Peyer's patch (tissue), 4 donors: Measurements from ENCODE around the gene AKAP3.

ENCODE experiments used
- POLR2A ChIP-seq, 2 donors: fragments of 450-650 bp; IDR thresholded peaks; one replicate each; pipeline ENCODE4 v1.5.1; 2017; ENCODE audit warnings: antibody characterized with exemption in 2 of 2, mild to moderate bottlenecking in 2 of 2, moderate library complexity in 2 of 2
- TF ChIP-seq, protein P1 (sequence below), 6 experiments: fragments of 450-650 bp in 4 of 6; fragments of 200-600 bp in 2 of 6; sonication (generic) in 1 of 6; IDR thresholded peaks; one replicate each; pipeline ENCODE4 v1.5.1; 2017 to 2019; ENCODE audit warnings: antibody characterized with exemption in 6 of 6, mild to moderate bottlenecking in 3 of 6, moderate library complexity in 1 of 6

DNA sequence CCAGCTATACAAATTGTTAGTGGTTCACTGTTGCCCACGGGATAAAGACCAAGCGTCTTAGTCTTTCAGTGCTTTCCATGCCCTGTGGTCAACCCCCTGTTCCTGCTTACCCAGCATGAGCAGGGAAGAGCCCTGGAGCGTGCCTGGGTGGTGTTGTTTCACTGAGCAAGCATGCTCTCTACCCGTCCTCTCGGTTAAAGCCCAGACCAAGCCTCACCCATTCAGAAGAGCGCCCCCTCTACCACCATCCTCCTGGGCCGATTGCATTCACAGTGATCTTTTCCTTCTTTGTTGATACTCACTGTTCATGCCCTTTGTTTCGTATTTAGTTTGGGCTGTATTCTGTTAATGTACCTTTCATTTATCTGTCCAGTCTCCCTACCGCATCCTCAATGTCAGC, 61.7 kb downstream of the AKAP3 start:
- TF ChIP-seq, protein P1, sequence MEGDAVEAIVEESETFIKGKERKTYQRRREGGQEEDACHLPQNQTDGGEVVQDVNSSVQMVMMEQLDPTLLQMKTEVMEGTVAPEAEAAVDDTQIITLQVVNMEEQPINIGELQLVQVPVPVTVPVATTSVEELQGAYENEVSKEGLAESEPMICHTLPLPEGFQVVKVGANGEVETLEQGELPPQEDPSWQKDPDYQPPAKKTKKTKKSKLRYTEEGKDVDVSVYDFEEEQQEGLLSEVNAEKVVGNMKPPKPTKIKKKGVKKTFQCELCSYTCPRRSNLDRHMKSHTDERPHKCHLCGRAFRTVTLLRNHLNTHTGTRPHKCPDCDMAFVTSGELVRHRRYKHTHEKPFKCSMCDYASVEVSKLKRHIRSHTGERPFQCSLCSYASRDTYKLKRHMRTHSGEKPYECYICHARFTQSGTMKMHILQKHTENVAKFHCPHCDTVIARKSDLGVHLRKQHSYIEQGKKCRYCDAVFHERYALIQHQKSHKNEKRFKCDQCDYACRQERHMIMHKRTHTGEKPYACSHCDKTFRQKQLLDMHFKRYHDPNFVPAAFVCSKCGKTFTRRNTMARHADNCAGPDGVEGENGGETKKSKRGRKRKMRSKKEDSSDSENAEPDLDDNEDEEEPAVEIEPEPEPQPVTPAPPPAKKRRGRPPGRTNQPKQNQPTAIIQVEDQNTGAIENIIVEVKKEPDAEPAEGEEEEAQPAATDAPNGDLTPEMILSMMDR (IDR thresholded peaks at IDR 0.05), result no peak
- no peak for TF ChIP-seq POLR2A (IDR thresholded peaks at IDR 0.05)
